Endothelial cell of umbilical vein (primary cell): ENCODE measurements around the gene NFKB2. TPM values are rescaled to one million over a fixed set of nuclear protein-coding genes. Genes with fewer than 3 reads are reported as not detected.

Source experiments
- BruUV-seq: library from RNA; stranded (reverse); fragments of 400-500 nt; replicated peaks from 2 replicates; lab custom pipeline; 2021; lab: Mats Ljungman, UMichigan
- CTCF ChIA-PET: fragments of 300-600, 350-600 bp; sonication (Branson Sonifier 250); formaldehyde crosslinking; loops from one replicate; lab custom pipeline; 2021; ENCODE audit warnings: antibody characterized with exemption, inconsistent platforms; lab: Charles Lee
- POLR2A ChIA-PET: fragments of 300-600, 350-600 bp; sonication (Branson Sonifier 250); formaldehyde crosslinking; loops from one replicate; lab custom pipeline; 2021; ENCODE audit warnings: antibody characterized with exemption, inconsistent platforms; lab: Charles Lee
- DNase-seq: peaks from one replicate; pipeline ENCODE4 v3.0.0-alpha.2; 2011; ENCODE audit warnings: low read depth, low spot score
- FAIRE-seq: peaks from 2 replicates; lab custom pipeline; 2011; peaks lifted over from hg19 to GRCh38; lab: Jason Lieb, UNC
- H2AFZ ChIP-seq: 2 replicates; pipeline ENCODE4 v1.6.0; 2012; ENCODE audit warnings: low read depth, low read length, control low read depth, inconsistent platforms
- H3K27ac ChIP-seq: 2 replicates; pipeline ENCODE4 v1.5.1; 2011; ENCODE audit warnings: low read depth, mild to moderate bottlenecking, control low read depth, low read length, moderate library complexity; ENCODE audit not compliant: insufficient read depth
- H3K27me3 ChIP-seq, 2 experiments: 2 replicates each; pipeline versions ENCODE4 v1.6.0 to v1.6.1; 2011; ENCODE audit warnings: low read length in 2 of 2, mixed read lengths in 1 of 2; ENCODE audit not compliant: control insufficient read depth in 2 of 2, insufficient read depth in 2 of 2
- H3K36me3 ChIP-seq, 2 experiments: 2 replicates in 1 of 2; 3 replicates in 1 of 2; pipeline ENCODE4 v1.5.1; 2011; ENCODE audit warnings: low read length in 2 of 2, mild to moderate bottlenecking in 1 of 2, moderate library complexity in 1 of 2; ENCODE audit not compliant: control insufficient read depth in 2 of 2, insufficient read depth in 2 of 2; ENCODE audit errors: extremely low read depth in 1 of 2
- H3K4me1 ChIP-seq: 3 replicates; pipeline ENCODE4 v1.5.1; 2011; ENCODE audit warnings: mild to moderate bottlenecking, low read length; ENCODE audit not compliant: control insufficient read depth, insufficient read depth; ENCODE audit errors: extremely low read depth
- H3K4me2 ChIP-seq: 2 replicates; pipeline ENCODE4 v1.6.1; 2011; ENCODE audit warnings: low read length, control low read depth, mixed read lengths; ENCODE audit not compliant: insufficient read depth
- H3K4me3 ChIP-seq, 3 experiments: fragments of 200-600 bp in 1 of 3; sonication (generic), shearing (Covaris generic) in 1 of 3; replicated peaks in 1 of 3; 2 replicates each; pipeline ENCODE4 v1.5.1; 2011 to 2016; ENCODE audit warnings: control low read depth in 3 of 3, low read length in 3 of 3, mild to moderate bottlenecking in 2 of 3, inconsistent platforms in 1 of 3, low read depth in 1 of 3, moderate library complexity in 1 of 3; ENCODE audit not compliant: insufficient read depth in 1 of 3
- H3K79me2 ChIP-seq: 2 replicates; pipeline ENCODE4 v1.6.0; 2012; ENCODE audit warnings: low read length, inconsistent platforms; ENCODE audit not compliant: control insufficient read depth, insufficient read depth
- H3K9ac ChIP-seq: replicated peaks from 2 replicates; pipeline ENCODE3; 2011; ENCODE audit warnings: low read length, control low read depth; ENCODE audit not compliant: insufficient read depth; ENCODE audit errors: extremely low read depth
- H3K9me1 ChIP-seq: replicated peaks from 3 replicates; pipeline ENCODE4 v1.6.0; 2011; ENCODE audit warnings: mild to moderate bottlenecking, low read length; ENCODE audit not compliant: control insufficient read depth, insufficient read depth; ENCODE audit errors: extremely low read depth
- H3K9me3 ChIP-seq: replicated peaks from 2 replicates; pipeline ENCODE4 v1.5.1; 2012; ENCODE audit warnings: low read length, inconsistent platforms; ENCODE audit not compliant: control insufficient read depth, insufficient read depth
- H4K20me1 ChIP-seq: replicated peaks from 2 replicates; pipeline ENCODE3; 2011; ENCODE audit warnings: mild to moderate bottlenecking, low read length; ENCODE audit not compliant: control insufficient read depth, insufficient read depth; ENCODE audit errors: extremely low read depth
- JUN ChIP-seq: IDR thresholded peaks from 2 replicates; pipeline ENCODE4 v1.6.1; 2011; ENCODE audit warnings: borderline replicate concordance, low read depth; ENCODE audit not compliant: insufficient read length, insufficient read depth
- POLR2A ChIP-seq: IDR thresholded peaks from 2 replicates; pipeline ENCODE4 v1.6.1; 2012; ENCODE audit warnings: low read depth, mild to moderate bottlenecking, control low read depth, low read length
- POLR2AphosphoS5 ChIP-seq: IDR thresholded peaks from 2 replicates; pipeline ENCODE4 v1.6.1; 2012; ENCODE audit warnings: low read depth, mild to moderate bottlenecking, control low read depth, low read length, moderate library complexity; ENCODE audit not compliant: insufficient read depth
- dilution Hi-C: fragments of 300-500 bp; cut with MboI; formaldehyde crosslinking; loops from one replicate; pipeline ENCODE4 v1.15.0; 2019; ENCODE audit warnings: low sequenced_read_pairs; ENCODE audit not compliant: extremely low pct_ligation_motif_present
- intact Hi-C: fragments of 100-400 bp; cut with micrococcal nuclease; formaldehyde crosslinking; loops from one replicate; pipeline ENCODE4 v1.10.0; 2022
- polyA plus RNA-seq, 4 experiments: library from polyadenylated mRNA; depleted of rRNA in 3 of 4; stranded (reverse) in 3 of 4; unstranded in 1 of 4; fragments of >200 nt; gene quantifications; 2 replicates each; pipeline versions ENCODE4 v1.2.1 to v1.2.3, GENCODE V29; 2011 to 2012; ENCODE audit warnings: missing spikeins in 1 of 4
- total RNA-seq: library from RNA; stranded (reverse); gene quantifications from 2 replicates; pipeline ENCODE4 v1.2.3, GENCODE V29; 2021
- TF ChIP-seq, protein P1 (sequence below), 2 donors: IDR thresholded peaks; 1 replicate in 1 of 2; 2 replicates in 1 of 2; pipeline ENCODE4 v1.5.1; 2011; ENCODE audit warnings: low read length in 2 of 2, mild to moderate bottlenecking in 2 of 2, moderate library complexity in 2 of 2, control low read depth in 1 of 2, inconsistent platforms in 1 of 2, low read depth in 1 of 2; ENCODE audit not compliant: insufficient read depth in 1 of 2; ENCODE audit errors: extremely low read depth in 1 of 2
- TF ChIP-seq, protein P2 (sequence below): IDR thresholded peaks from 2 replicates; pipeline ENCODE4 v1.6.1; 2011; ENCODE audit not compliant: insufficient read depth, insufficient read length

The NFKB2 gene
- total and polyA plus RNA-seq, 2 donors (not counting 3 experiments of a cell fraction or from before 2014, with no cell fraction given), result 21.0 to 25.6 TPM

DNA sequence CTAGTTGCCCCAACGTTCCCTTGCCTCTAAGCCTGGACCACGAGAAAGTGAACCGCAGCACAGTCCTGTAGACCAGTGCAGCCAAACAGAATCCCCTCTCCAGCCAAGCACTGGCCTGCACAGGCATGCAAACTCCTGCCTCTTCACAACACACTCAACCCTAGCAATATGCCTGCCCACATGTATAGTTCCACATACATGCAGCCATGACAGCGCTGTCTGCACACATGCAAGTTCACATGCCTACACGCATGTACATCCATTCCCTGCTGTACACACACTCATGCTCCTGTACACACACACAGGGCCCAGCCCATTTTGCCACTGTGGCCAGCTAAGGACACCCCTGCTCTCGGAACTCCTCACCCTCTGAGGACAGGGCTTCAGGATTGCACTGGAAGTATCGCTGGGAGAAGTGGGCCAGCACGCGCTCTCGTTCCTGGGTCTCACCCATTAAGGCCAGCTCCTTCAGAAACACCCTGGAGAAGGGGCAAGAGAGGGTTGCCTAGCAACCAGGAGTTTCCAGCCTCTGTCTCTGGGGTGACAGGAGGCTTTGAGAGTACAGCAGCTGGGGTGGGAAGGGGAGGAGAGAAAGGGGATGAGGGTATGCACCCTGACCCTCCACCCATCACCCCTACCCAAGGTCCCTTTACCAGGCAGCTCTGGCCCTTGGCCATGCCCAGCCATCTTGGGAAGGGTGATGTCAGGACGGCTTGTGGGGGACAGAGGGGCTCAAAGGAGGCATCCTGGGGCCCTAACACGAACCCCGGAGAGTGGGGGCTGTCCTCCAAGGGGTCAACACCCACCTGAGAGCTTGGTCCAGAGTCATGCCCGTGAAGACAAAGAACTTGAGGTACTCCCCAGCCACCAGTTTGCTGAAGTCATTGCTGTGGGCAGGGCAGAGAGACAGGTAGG lies 16.1 kb downstream of the NFKB2 start:
- FAIRE-seq, result no peak
- no peak overlapping the region for H3K4me2 ChIP-seq
- POLR2A ChIA-PET, result no interaction called here

More for the DNA sequence above, 16.1 kb downstream of the NFKB2 start:
- Histone ChIP-seq H3K4me1 (no peaks in the 10 kb centered on the region), H3K36me3 (no peaks in the 10 kb centered on the region), H4K20me1 (no peaks in the 10 kb centered on the region), H3K9ac (no peak overlapping the region), H2AFZ (no peak overlapping the region), H3K79me2 (no peaks in the 10 kb centered on the region), H3K9me1 (no peaks in the 10 kb centered on the region), H3K4me3 (no peak overlapping the region), H3K27ac (no peak overlapping the region), H3K27me3 (peaks cover 40 to 53% of the 10 kb centered on the region in 2 experiments), H3K9me3 (no peaks in the 10 kb centered on the region)
- intact Hi-C loops, result no loop called here
- BruUV-seq, result no TSS peak
- dilution Hi-C loops, result no loop called here
- no peak for TF ChIP-seq POLR2A
- no peak for TF ChIP-seq JUN
- TF ChIP-seq, protein P1, sequence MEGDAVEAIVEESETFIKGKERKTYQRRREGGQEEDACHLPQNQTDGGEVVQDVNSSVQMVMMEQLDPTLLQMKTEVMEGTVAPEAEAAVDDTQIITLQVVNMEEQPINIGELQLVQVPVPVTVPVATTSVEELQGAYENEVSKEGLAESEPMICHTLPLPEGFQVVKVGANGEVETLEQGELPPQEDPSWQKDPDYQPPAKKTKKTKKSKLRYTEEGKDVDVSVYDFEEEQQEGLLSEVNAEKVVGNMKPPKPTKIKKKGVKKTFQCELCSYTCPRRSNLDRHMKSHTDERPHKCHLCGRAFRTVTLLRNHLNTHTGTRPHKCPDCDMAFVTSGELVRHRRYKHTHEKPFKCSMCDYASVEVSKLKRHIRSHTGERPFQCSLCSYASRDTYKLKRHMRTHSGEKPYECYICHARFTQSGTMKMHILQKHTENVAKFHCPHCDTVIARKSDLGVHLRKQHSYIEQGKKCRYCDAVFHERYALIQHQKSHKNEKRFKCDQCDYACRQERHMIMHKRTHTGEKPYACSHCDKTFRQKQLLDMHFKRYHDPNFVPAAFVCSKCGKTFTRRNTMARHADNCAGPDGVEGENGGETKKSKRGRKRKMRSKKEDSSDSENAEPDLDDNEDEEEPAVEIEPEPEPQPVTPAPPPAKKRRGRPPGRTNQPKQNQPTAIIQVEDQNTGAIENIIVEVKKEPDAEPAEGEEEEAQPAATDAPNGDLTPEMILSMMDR (IDR thresholded peaks at IDR 0.05; ENCODE audit: extremely low read depth in 1 of 2, insufficient read depth in 1 of 2, low read depth in 1 of 2, low read length in 2 of 2), result no peak
- TF ChIP-seq, protein P2, sequence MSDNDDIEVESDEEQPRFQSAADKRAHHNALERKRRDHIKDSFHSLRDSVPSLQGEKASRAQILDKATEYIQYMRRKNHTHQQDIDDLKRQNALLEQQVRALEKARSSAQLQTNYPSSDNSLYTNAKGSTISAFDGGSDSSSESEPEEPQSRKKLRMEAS, result no peak
- TF ChIP-seq POLR2AphosphoS5, result no peak
- no peak for DNase-seq
- CTCF ChIA-PET, result interaction anchor here (0.6 to 2.4 kb wide), 6 partner anchors 8 to 68 kb away, joined by 3 to 8 read pairs (median 4); no protein-coding TSS in a partner anchor
